Keratinocyte (primary cell): ENCODE data around the gene RABGGTA. TPM values are rescaled to one million over a fixed set of nuclear protein-coding genes. Genes with fewer than 3 reads are reported as not detected.

Experiments
- DNase-seq: peaks from one replicate; pipeline ENCODE4 v3.0.0-alpha.2; 2011; ENCODE audit warnings: low read depth, missing footprints, low spot score
- FAIRE-seq: peaks from 2 replicates; lab custom pipeline; 2011; peaks lifted over from hg19 to GRCh38; lab: Jason Lieb, UNC
- H2AFZ ChIP-seq: 2 replicates; pipeline ENCODE4 v1.6.0; 2012; ENCODE audit warnings: low read length, control low read depth, inconsistent platforms; ENCODE audit not compliant: control insufficient read depth
- H3K27ac ChIP-seq: 2 replicates; pipeline ENCODE4 v1.5.1; 2011; ENCODE audit warnings: low read length; ENCODE audit not compliant: control insufficient read depth, insufficient read depth
- H3K27me3 ChIP-seq: 3 replicates; pipeline ENCODE4 v1.6.0; 2011; ENCODE audit warnings: low read length; ENCODE audit not compliant: control insufficient read depth, insufficient read depth; ENCODE audit errors: extremely low read depth
- H3K36me3 ChIP-seq, 2 experiments: 2 replicates in 1 of 2; 3 replicates in 1 of 2; pipeline ENCODE4 v1.5.1; 2011; ENCODE audit warnings: low read length in 2 of 2, mild to moderate bottlenecking in 1 of 2; ENCODE audit not compliant: control insufficient read depth in 2 of 2, insufficient read depth in 2 of 2; ENCODE audit errors: extremely low read depth in 1 of 2
- H3K4me1 ChIP-seq: 3 replicates; pipeline ENCODE4 v1.5.1; 2011; ENCODE audit warnings: low read length; ENCODE audit not compliant: control insufficient read depth, insufficient read depth; ENCODE audit errors: extremely low read depth
- H3K4me2 ChIP-seq: 3 replicates; pipeline ENCODE4 v1.6.0; 2011; ENCODE audit warnings: low read depth, low read length; ENCODE audit not compliant: control insufficient read depth, insufficient read depth; ENCODE audit errors: extremely low read depth
- H3K4me3 ChIP-seq, 3 experiments: fragments of 200-600 bp in 1 of 3; sonication (generic) in 1 of 3; 2 replicates in 2 of 3; 3 replicates in 1 of 3; pipeline ENCODE4 v1.5.1; 2011 to 2016; ENCODE audit warnings: low read length in 3 of 3, mild to moderate bottlenecking in 3 of 3, control low read depth in 2 of 3, inconsistent platforms in 1 of 3, low read depth in 1 of 3, mixed read lengths in 1 of 3, mixed run types in 1 of 3, moderate library complexity in 1 of 3; ENCODE audit not compliant: control insufficient read depth in 2 of 3, insufficient read depth in 2 of 3; ENCODE audit errors: extremely low read depth in 1 of 3
- H3K79me2 ChIP-seq: 2 replicates; pipeline ENCODE4 v1.6.0; 2012; ENCODE audit warnings: low read length; ENCODE audit not compliant: control insufficient read depth, insufficient read depth
- H3K9ac ChIP-seq: 3 replicates; pipeline ENCODE4 v1.6.0; 2011; ENCODE audit warnings: low read length; ENCODE audit not compliant: control insufficient read depth, insufficient read depth; ENCODE audit errors: extremely low read depth
- H3K9me1 ChIP-seq: 3 replicates; pipeline ENCODE4 v1.6.0; 2011; ENCODE audit warnings: low read length; ENCODE audit not compliant: control insufficient read depth, insufficient read depth; ENCODE audit errors: extremely low read depth
- H3K9me3 ChIP-seq: 2 replicates; pipeline ENCODE4 v1.5.1; 2012; ENCODE audit warnings: low read depth, low read length; ENCODE audit not compliant: control insufficient read depth
- H4K20me1 ChIP-seq: 3 replicates; pipeline ENCODE4 v1.6.0; 2011; ENCODE audit warnings: low read length; ENCODE audit not compliant: control insufficient read depth, insufficient read depth; ENCODE audit errors: extremely low read depth
- CTCF ChIP-seq, 3 experiments: IDR thresholded peaks in 1 of 3; conservative IDR thresholded peaks in 1 of 3; optimal IDR thresholded peaks in 1 of 3; 2 replicates in 2 of 3; 3 replicates in 1 of 3; pipeline versions ENCODE3 to v1.5.1; 2011; ENCODE audit warnings: low read length in 3 of 3, mild to moderate bottlenecking in 3 of 3, moderate library complexity in 2 of 3, control low read depth in 1 of 3, inconsistent platforms in 1 of 3; ENCODE audit not compliant: insufficient read depth in 2 of 3; ENCODE audit errors: extremely low read depth in 1 of 3
- EZH2 ChIP-seq: IDR thresholded peaks from one replicate; pipeline ENCODE4 v1.6.1; 2012; ENCODE audit warnings: inconsistent platforms, mild to moderate bottlenecking, low read length, moderate library complexity
- dilution Hi-C: fragments of 300-500 bp; cut with MboI; formaldehyde crosslinking; loops from one replicate; pipeline ENCODE4 v1.7.0; 2020; ENCODE audit warnings: low sequenced_read_pairs; ENCODE audit not compliant: extremely low pct_ligation_motif_present
- polyA plus RNA-seq, 5 experiments: library from polyadenylated mRNA; depleted of rRNA in 3 of 5; stranded (reverse) in 3 of 5; stranded (forward) in 1 of 5; unstranded in 1 of 5; fragments of >200 nt; gene quantifications; 1 replicate in 1 of 5; 2 replicates in 3 of 5; 3 replicates in 1 of 5; pipeline versions ENCODE4 v1.2.1 to v1.2.3, GENCODE V29; 2011 to 2012; ENCODE audit warnings: missing spikeins in 2 of 5, low read depth in 1 of 5, low replicate concordance in 1 of 5

Gene RABGGTA
- polyA plus RNA-seq, 1 donor (not counting 4 experiments of a cell fraction or from before 2014, with no cell fraction given), result 29.0 TPM

GRCh38 chr14:24255931-24256711, 15.3 kb downstream of the RABGGTA start:
- no peaks in the 10 kb centered on the region for H3K27me3 ChIP-seq
- H4K20me1 ChIP-seq, result no peaks in the 10 kb centered on the region
- DNase-seq (no peak), FAIRE-seq (no peak)
- dilution Hi-C loops, result no loop called here
- peaks cover 13% of the 10 kb centered on the region for H3K4me1 ChIP-seq
- no peak overlapping the region for H3K4me2 ChIP-seq
- H2AFZ ChIP-seq, result no peak overlapping the region
- H3K79me2 ChIP-seq, result no peaks in the 10 kb centered on the region
- peaks cover 18 to 25% of the 10 kb centered on the region in 2 experiments for H3K36me3 ChIP-seq
- no peak overlapping the region for H3K27ac ChIP-seq
- H3K4me3 ChIP-seq, result no peak overlapping the region
- no peaks in the 10 kb centered on the region for H3K9me3 ChIP-seq
- H3K9me1 ChIP-seq, result no peaks in the 10 kb centered on the region
- TF ChIP-seq EZH2 (no peak), CTCF (optimal IDR thresholded peaks at IDR 0.05 in 1 of 3, IDR thresholded peaks at IDR 0.05 in 1 of 3, conservative IDR thresholded peaks at IDR 0.05 in 1 of 3; ENCODE audit: extremely low read depth in 1 of 3, insufficient read depth in 2 of 3, low read length in 3 of 3) (no peak)
- no peak overlapping the region for H3K9ac ChIP-seq

GRCh38 chr14:24255438-24255837, 16.0 kb downstream of the RABGGTA start:
- H3K4me1 ChIP-seq, result peaks cover 13% of the 10 kb centered on the region
- dilution Hi-C loops, result no loop called here
- H3K4me2 ChIP-seq, result no peak overlapping the region
- no peak overlapping the region for H3K4me3 ChIP-seq
- no peaks in the 10 kb centered on the region for H3K27me3 ChIP-seq
- no peak overlapping the region for H2AFZ ChIP-seq
- peaks cover 18 to 25% of the 10 kb centered on the region in 2 experiments for H3K36me3 ChIP-seq
- H3K79me2 ChIP-seq, result no peaks in the 10 kb centered on the region
- H3K27ac ChIP-seq, result no peak overlapping the region
- no peaks in the 10 kb centered on the region for H3K9me1 ChIP-seq
- no peaks in the 10 kb centered on the region for H4K20me1 ChIP-seq
- FAIRE-seq, result no peak
- TF ChIP-seq EZH2 (no peak), CTCF (optimal IDR thresholded peaks at IDR 0.05 in 1 of 3, IDR thresholded peaks at IDR 0.05 in 1 of 3, conservative IDR thresholded peaks at IDR 0.05 in 1 of 3; ENCODE audit: extremely low read depth in 1 of 3, insufficient read depth in 2 of 3, low read length in 3 of 3) (no peak)
- H3K9me3 ChIP-seq, result no peaks in the 10 kb centered on the region
- H3K9ac ChIP-seq, result no peak overlapping the region
- no peak for DNase-seq
